Measurements from ENCODE around the gene CD300LG.
"Not testable (repeated sequence)": the region's sequence is repeated elsewhere in the genome, so short reads cannot be mapped to it uniquely, and the experiment has no call there.

DNA sequence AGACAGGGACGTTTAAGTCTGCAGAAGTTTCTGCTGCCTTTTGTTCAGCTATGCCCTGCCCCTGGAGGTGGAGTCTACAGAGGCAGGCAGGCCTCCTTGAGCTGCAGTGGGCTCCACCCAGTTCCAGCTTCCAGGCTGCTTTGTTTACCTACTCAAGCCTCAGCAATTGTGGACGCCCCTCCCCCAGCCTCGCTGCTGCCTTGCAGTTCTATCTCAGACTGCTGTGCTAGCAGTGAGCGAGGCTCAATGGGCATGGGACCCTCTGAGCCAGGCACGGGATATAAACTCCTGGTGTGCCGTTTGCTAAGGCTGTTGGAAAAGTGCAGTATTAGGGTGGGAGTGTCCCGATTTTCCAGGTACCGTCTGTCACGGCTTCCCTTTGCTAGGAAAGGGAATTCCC, 49.0 kb upstream of the CD300LG start:
- TF ChIP-seq CTCF (IDR thresholded peaks at IDR 0.05); ZFX (IDR thresholded peaks at IDR 0.05; ENCODE audit: borderline replicate concordance): not testable (repeated sequence)

Data from 22Rv1 (cell line).